ENCODE data around the gene SLC31A1. TPM values are rescaled to one million over a fixed set of nuclear protein-coding genes. Genes with fewer than 3 reads are reported as not detected.

SLC31A1 gene
- total and polyA plus RNA-seq, 2 of the 8 experiments (the other 6 are each of a cell fraction or from before 2014, with no cell fraction given) = 23.9 to 40.8 TPM

- FAIRE-seq = no peak
- no peaks in the 10 kb centered on the region for H3K23me2 ChIP-seq (ENCODE audit: low read depth, low read length)
- H3K27ac ChIP-seq (ENCODE audit: low read depth, low read length) = no peak overlapping the region
- H3K4me3 ChIP-seq (ENCODE audit: extremely low read depth in 1 of 4, insufficient read depth in 2 of 4, low read depth in 3 of 4, low read length in 4 of 4) = no peak overlapping the region
- no peak overlapping the region for H3K18ac ChIP-seq (ENCODE audit: extremely low read depth, low read length)
- H3K4me2 ChIP-seq (ENCODE audit: insufficient read depth in 1 of 2, low read depth in 2 of 2, low read length in 2 of 2) = no peak overlapping the region
- CTCF ChIA-PET (ENCODE audit: partially characterized antibody) = interaction anchor here (0.9 to 1.3 kb wide), 2 partner anchors 79 to 140 kb away, joined by 4 read pairs; no protein-coding TSS in a partner anchor
- H4K20me1 ChIP-seq (replicated peaks in 1 of 2; ENCODE audit: control insufficient read depth in 1 of 2, insufficient read depth in 2 of 2, low read length in 2 of 2) = peaks cover 0 to 2% of the 10 kb centered on the region in 2 experiments
- no peak overlapping the region for H2AFZ ChIP-seq (ENCODE audit: low read length)
- no peak overlapping the region for H2BK15ac ChIP-seq (ENCODE audit: low read length)
- H2BK12ac ChIP-seq (ENCODE audit: low read depth, low read length) = no peak overlapping the region
- H3K9me3 ChIP-seq (ENCODE audit: insufficient read depth in 2 of 2, low read depth in 1 of 2, low read length in 1 of 2) = no peaks in the 10 kb centered on the region
- WGBS, 2 experiments (ENCODE audit: extremely low coverage in 1 of 2, insufficient coverage in 1 of 2, insufficient read length in 1 of 2, insufficient replicate concordance in 2 of 2, low coverage in 1 of 2, low lambda C conversion rate in 2 of 2, missing lambda C conversion rate in 1 of 2) = 89% methylated on average over 2 of the region's 2 CpGs; no CpG with 5 or more reads in 1 of the 2 experiments
- H4K8ac ChIP-seq (ENCODE audit: extremely low read depth, insufficient read depth, low read length) = no peak overlapping the region
- DNase-seq (ENCODE audit: low read depth in 1 of 2, low spot score in 2 of 2) = no peak
- H4K5ac ChIP-seq (ENCODE audit: insufficient read length, low read depth, low read length) = no peak overlapping the region
- H3K14ac ChIP-seq (ENCODE audit: insufficient read length) = no peak overlapping the region
- H3K4ac ChIP-seq (replicated peaks; ENCODE audit: insufficient read length, low read depth, low read length) = no peak overlapping the region
- H3K56ac ChIP-seq (replicated peaks; ENCODE audit: insufficient read length, low read depth, low read length) = no peak overlapping the region
- H2AK5ac ChIP-seq (ENCODE audit: low read depth, low read length) = no peak overlapping the region
- H3K36me3 ChIP-seq (ENCODE audit: control insufficient read depth in 2 of 4, insufficient read depth in 4 of 4, low read length in 3 of 4) = peaks cover 3 to 27% (median 16%) of the 10 kb centered on the region in 4 experiments
- no peak overlapping the region for H2BK20ac ChIP-seq (ENCODE audit: low read length)
- H3K4me1 ChIP-seq (replicated peaks in 1 of 4; ENCODE audit: control insufficient read depth in 3 of 4, insufficient read depth in 4 of 4, low read length in 3 of 4) = no peaks in the 10 kb centered on the region
- no peak overlapping the region for H3K23ac ChIP-seq (ENCODE audit: insufficient read length)
- H2BK5ac ChIP-seq (ENCODE audit: low read depth, low read length) = no peak overlapping the region
- H3K79me1 ChIP-seq (ENCODE audit: low read depth, low read length) = no peaks in the 10 kb centered on the region
- no peaks in the 10 kb centered on the region for H3K27me3 ChIP-seq (replicated peaks in 1 of 4; ENCODE audit: control insufficient read depth in 3 of 4, extremely low read depth in 1 of 4, insufficient read depth in 3 of 4, low read length in 3 of 4)
- no peak overlapping the region for H4K91ac ChIP-seq (replicated peaks; ENCODE audit: insufficient read length, low read length)
- POLR2A ChIA-PET (ENCODE audit: partially characterized antibody) = interaction anchor here (1.2 kb wide), 1 partner anchor 47 kb away, joined by 3 read pairs; the partner anchor contains the start of gene SLC31A1
- H2BK120ac ChIP-seq (replicated peaks; ENCODE audit: low read depth, low read length) = no peak overlapping the region
- no peak overlapping the region for H3K9ac ChIP-seq (replicated peaks in 1 of 4; ENCODE audit: extremely low read depth in 1 of 4, low read depth in 3 of 4, low read length in 3 of 4)
- no peaks in the 10 kb centered on the region; a peak in 1 of 4 replicates for H3K79me2 ChIP-seq (ENCODE audit: control insufficient read depth in 1 of 2, insufficient read depth in 2 of 2, low read length in 2 of 2)
- TF ChIP-seq NANOG (IDR thresholded peaks at IDR 0.05; ENCODE audit: insufficient read depth, low read depth, low read length, poor library complexity, severe bottlenecking) = no peak
- TF ChIP-seq FOSL1 (IDR thresholded peaks at IDR 0.05; ENCODE audit: insufficient read depth, low read depth, low read length) = no peak
- no peak for TF ChIP-seq RXRA (IDR thresholded peaks at IDR 0.05; ENCODE audit: insufficient read depth, low read depth, low read length)
- TF ChIP-seq ASH2L (IDR thresholded peaks at IDR 0.05; ENCODE audit: low read length) = no peak
- TF ChIP-seq TEAD4 (IDR thresholded peaks at IDR 0.05; ENCODE audit: low read depth, low read length) = no peak
- TF ChIP-seq SIX5 (IDR thresholded peaks at IDR 0.05; ENCODE audit: low read depth, low read length) = no peak
- no peak for TF ChIP-seq JUND (IDR thresholded peaks at IDR 0.05; ENCODE audit: low read length)
- TF ChIP-seq EP300 (IDR thresholded peaks at IDR 0.05; ENCODE audit: borderline replicate concordance in 1 of 2, low read depth in 2 of 2, low read length in 2 of 2) = no peak
- TF ChIP-seq CBX8 (IDR thresholded peaks at IDR 0.05; ENCODE audit: borderline replicate concordance, low read depth, low read length) = no peak
- no peak for TF ChIP-seq NRF1 (IDR thresholded peaks at IDR 0.05; ENCODE audit: low read depth, low read length)
- TF ChIP-seq CEBPB (IDR thresholded peaks at IDR 0.05; ENCODE audit: low read depth, low read length) = no peak
- TF ChIP-seq SUZ12 (IDR thresholded peaks at IDR 0.05; ENCODE audit: low read length) = no peak
- no peak for TF ChIP-seq CHD1 (IDR thresholded peaks at IDR 0.05; ENCODE audit: low read depth, low read length)
- no peak for TF ChIP-seq RFX5 (IDR thresholded peaks at IDR 0.05; ENCODE audit: borderline replicate concordance, low read depth, low read length)
- no peak for TF ChIP-seq GTF2F1 (IDR thresholded peaks at IDR 0.05; ENCODE audit: borderline replicate concordance, low read depth, low read length)
These were observed 48.0 kb downstream of the SLC31A1 start for GRCh38 chr9:113269355-113269754.
